Kidney tubule cell (primary cell): Measurements from ENCODE around the gene LAT.
A peak's percentile ranks its signal among the peaks of the same experiment; 100 is the strongest.

Experiments
- DNase-seq: peaks from one replicate; pipeline ENCODE4 v3.0.0-alpha.2; 2018; ENCODE audit warnings: low spot score

The LAT gene

GRCh38 chr16:29007730-29008593, 23.1 kb downstream of the LAT start:
- peak; percentile 60 for DNase-seq

- no peak for DNase-seq
Observed at GRCh38 chr16:29009050-29009837, 24.4 kb downstream of the LAT start.

GRCh38 chr16:29009838-29010166, 24.9 kb downstream of the LAT start:
- DNase-seq: no peak

GRCh38 chr16:29011112-29011511, 26.3 kb downstream of the LAT start:
- DNase-seq: no peak

- DNase-seq: no peak
Observed at GRCh38 chr16:29011851-29012250, 27.0 kb downstream of the LAT start.

GRCh38 chr16:29012913-29013553, 28.2 kb downstream of the LAT start:
- no peak for DNase-seq

GRCh38 chr16:29014561-29015069, 29.8 kb downstream of the LAT start:
- no peak for DNase-seq

- no peak for DNase-seq
Observed at GRCh38 chr16:29022196-29022595, 37.3 kb downstream of the LAT start.

GRCh38 chr16:29023279-29024277, 38.7 kb downstream of the LAT start:
- peak; percentile 55 for DNase-seq

- no peak for DNase-seq
Observed at GRCh38 chr16:29024278-29024677, 39.4 kb downstream of the LAT start.

- DNase-seq: no peak
Observed at GRCh38 chr16:29025218-29025617, 40.4 kb downstream of the LAT start.

GRCh38 chr16:29025735-29026134, 40.9 kb downstream of the LAT start:
- DNase-seq: no peak

GRCh38 chr16:29028457-29029167, 43.8 kb downstream of the LAT start:
- no peak for DNase-seq

- DNase-seq: peak; percentile 93
Observed at GRCh38 chr16:29029168-29029994, 44.5 kb downstream of the LAT start.

- no peak for DNase-seq
Observed at GRCh38 chr16:29030086-29030840, 45.4 kb downstream of the LAT start.
